GM18907 (cell line): ENCODE data around the gene KLF18.
"Not testable (repeated sequence)": the region's sequence is repeated elsewhere in the genome, so short reads cannot be mapped to it uniquely, and the experiment has no call there.

Experiments
- ATAC-seq: cut with Tn5 transposase; IDR thresholded peaks from one replicate; pipeline ENCODE4 v1.9.1; 2021; ENCODE audit warnings: mild to moderate bottlenecking, moderate library complexity; ENCODE audit not compliant: unreplicated experiment

Gene KLF18

DNA sequence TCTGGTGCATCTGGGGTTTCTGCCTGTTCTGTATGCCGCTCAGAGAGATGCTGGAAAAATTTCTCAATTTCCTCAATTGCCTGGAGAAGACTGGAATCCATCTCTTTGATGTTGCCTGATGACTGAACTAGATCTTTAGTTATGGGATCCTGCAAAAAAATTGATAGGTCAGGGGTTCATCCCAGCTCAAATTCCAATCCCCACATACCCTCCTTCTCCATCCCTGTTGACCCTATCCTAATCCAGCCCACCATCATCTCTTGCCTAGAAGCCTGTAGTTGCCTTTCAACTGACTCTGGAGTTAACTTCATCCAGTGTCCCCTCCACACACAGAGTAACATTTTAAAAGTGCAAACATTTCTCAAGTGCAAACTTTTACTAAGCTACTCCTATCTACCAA lies at the start of gene KLF18:
Gene KLF18 (minus strand): TSS at position 101 of the 400 bp plus-strand sequence. CDS start 0 bp downstream, at position 101.
- no peak for ATAC-seq

DNA sequence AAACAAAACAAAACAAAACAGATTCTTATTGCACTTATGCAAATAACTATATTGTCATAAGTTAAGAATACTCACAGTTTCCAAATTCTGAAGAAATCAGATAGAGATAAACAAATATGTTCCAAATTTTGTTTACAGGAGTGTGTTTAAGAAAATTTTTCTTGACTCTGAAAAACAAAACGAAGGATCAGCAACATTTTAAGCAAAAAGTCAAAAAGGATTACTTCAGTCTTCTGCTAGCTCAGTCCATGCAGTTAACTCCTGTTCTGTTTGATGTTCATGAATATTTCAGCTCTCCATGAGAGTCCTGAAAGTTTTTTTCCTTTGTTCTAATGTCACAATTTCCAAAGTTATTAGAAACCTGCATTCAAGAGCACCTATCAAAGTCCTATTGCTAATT lies 33.2 kb upstream of the KLF18 start:
- no peak for ATAC-seq

DNA sequence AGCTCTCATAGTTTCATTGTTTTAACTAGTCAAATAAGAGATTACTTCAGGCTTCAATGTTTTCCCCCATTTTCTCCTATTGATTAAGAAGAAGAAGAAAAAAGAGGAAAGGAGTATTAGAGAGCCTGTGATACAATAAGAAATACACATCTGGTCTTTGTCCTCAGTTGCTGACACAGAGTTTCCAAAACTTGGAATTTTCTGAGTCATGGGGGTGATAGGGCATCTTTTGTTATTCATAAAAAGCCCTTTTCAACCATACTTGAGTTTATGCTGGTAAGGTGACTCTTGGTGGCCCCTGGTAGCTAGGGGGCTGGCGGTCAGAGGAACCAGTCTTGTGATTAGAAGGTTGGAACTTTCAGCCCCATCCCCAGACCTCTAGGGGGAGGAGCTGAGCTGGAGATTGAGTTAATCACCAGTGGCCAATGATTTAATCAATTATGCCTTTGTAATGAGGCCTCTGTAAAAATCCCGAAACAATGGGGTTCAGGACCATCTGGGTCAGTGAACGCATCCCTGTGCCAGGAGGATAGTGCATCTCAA lies 28.9 kb upstream of the KLF18 start:
- no peak for ATAC-seq

- ATAC-seq: no peak
Observed at GRCh38 chr1:44168520-44169098, 27.2 kb upstream of the KLF18 start.

DNA sequence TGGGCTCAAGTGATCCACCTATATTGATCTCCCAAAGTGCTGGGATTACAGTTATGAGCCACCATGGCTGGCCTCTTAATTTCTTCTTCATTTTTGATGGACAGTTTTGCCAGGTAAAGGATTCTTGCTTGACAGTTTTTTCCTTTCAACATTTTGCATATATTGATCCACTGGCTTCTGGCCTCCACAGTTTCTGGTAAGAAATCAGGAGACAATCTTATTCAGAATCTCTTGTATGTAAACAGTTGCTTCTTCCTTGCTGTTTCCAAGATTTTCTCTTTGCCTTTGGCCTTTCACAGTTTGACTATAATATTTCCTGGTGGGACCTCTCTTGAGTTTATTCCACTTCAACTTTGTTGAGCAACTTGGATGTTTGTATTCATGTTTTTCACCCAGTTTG lies 20.1 kb upstream of the KLF18 start:
- ATAC-seq: no peak

DNA sequence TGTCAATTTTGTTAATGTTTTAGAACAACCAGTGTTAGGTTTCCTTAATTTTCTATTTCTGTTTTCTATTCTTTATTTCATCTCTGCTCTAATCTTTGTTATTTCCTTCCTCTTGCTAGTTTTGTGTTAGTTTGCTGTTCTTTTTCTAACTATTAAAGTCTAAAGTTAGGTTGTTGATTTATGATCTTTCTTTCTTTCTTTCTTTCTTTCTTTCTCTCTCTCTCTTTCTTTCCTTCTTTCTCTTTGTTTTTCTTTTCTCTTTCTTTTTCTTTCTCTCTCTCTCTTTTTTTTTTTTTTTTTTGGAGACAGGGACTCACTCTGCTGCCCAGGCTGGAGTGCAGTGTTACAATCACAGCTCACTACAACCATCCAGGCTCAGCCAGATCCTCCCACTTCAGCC lies 17.4 kb upstream of the KLF18 start:
- no peak for ATAC-seq

DNA sequence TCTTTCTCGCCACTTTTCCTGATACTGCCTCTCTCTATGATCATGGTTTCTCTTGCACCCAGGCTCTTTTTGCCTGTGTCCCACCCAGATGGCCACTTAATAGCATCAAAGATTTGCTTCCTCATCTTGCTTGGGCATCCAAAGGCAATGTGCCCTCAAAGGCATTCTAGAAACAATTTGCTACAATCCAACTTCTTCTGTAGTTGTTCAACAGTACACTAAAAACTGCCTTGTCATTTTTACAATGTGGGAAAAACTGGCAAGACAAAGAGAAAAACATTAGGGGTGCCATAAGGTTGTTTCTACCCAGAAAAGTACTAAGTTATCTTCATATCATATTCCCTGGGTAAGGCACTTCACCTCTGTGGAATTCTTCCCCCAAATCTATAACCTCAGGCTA lies 16.5 kb upstream of the KLF18 start:
- no peak for ATAC-seq

DNA sequence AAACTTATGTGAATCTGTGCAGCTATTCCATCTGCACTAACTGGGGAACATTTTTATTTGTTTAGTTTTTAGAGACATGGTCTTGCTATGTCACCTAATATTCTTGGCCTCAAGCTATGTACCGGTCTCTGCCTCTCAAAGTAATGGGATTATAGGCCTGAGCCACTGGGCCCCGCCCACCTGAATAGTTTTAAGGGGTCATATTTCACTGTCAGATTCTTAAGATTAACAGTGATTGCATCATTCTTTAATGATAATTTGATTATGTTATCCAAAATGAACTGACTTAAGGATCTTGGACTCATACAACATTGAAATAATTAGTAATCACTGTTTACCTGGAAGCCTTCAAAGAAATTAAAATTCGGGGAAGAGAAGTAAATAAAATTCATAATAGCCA lies 12.6 kb upstream of the KLF18 start:
- ATAC-seq: no peak

- no peak for ATAC-seq
Observed at GRCh38 chr1:44152692-44153091, 11.3 kb upstream of the KLF18 start.

DNA sequence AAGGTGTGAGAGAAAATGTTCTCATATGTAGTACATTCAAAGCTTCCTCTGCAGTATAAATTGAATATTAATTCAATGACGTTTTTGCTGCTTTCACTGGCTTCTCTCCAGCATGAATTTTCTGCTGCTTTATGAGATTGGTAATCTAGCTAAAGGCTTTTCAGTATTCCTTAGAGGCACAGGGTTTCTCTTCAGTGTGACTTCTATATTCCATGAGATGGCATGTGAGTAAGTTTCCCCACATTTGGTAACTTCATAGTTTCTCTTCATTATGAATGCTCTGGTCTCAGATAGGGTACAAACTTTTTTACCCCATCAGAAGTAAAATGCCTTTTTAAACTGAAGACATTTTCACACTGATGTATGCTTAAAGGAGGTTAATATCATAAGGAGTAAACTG lies 10.4 kb upstream of the KLF18 start:
- ATAC-seq: no peak

DNA sequence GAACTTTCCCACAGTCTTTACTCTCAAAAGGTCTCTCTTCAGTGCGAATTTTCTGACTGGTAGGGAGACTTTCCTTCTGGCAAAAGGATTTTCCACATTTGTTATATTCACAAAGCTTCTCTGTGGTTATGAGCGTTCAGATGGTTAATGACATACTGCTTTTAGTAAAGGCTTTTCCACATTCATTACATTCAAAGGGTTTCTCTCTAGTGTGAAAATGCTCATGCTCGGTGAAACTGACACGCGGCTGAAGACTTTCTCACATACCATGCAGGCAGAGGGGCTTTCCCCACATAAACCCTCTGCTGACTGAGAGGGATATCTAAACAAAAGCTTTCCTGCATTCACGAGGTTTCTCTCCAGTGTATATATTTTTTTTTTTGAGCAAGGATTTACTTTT lies 9.9 kb upstream of the KLF18 start:
- ATAC-seq: no peak

DNA sequence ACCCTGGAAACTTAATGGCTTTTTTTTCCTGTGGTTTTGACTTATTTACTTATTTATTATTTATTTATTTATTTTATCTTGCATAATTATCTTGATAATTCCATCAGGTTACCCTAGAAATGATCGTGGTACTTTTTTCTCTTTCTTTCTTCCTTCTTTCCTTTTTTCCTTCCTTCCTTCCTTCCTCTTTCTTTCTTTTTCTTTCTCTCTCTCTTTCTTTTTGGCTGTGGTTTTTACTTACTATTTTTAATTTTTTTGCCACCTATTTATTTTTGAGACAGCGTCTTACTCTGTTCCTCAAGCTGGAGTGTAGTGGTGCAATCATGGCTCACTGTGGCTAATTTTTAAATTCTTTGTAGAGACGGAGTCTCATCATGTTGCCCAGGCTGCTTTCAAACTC lies 6.2 kb upstream of the KLF18 start:
- ATAC-seq: no peak

DNA sequence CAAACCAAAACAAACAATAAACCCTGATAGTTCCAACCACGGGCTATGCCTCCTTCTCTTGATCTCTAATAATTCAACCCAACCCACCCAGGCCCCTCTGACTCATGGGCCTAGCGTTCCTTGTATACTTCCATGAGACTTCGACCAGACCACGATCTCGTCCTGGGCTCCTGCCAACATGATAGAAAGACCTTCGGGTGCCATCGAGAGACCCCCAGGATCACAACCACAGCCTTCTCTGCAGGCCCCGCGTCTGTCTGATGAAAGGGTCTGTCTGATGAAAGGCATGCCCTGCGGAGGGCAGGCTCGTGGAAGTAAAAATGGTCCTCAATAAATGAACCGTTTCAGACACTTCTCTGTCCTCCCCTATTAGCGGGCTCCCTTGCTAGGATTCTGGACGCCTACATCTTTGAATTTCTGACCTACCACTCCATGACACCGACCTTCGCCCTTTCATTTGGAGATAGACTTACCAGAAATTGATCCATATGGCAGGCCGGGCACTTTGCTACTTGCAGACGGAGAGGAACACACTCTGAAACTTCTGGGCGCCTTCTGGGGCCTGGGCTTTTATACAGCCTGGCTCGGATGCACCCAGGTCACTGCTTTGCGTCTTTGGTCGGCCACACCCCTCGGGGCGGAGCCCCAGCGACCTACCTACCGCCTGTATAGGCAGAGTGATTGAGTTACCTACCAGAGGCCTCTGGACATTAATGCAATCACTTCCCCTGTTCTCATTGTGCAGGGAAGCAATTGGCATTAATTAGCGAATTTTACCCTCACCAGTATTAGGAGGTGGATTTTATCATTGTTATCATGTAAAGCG lies 5.3 kb upstream of the KLF18 start:
- ATAC-seq: no peak

DNA sequence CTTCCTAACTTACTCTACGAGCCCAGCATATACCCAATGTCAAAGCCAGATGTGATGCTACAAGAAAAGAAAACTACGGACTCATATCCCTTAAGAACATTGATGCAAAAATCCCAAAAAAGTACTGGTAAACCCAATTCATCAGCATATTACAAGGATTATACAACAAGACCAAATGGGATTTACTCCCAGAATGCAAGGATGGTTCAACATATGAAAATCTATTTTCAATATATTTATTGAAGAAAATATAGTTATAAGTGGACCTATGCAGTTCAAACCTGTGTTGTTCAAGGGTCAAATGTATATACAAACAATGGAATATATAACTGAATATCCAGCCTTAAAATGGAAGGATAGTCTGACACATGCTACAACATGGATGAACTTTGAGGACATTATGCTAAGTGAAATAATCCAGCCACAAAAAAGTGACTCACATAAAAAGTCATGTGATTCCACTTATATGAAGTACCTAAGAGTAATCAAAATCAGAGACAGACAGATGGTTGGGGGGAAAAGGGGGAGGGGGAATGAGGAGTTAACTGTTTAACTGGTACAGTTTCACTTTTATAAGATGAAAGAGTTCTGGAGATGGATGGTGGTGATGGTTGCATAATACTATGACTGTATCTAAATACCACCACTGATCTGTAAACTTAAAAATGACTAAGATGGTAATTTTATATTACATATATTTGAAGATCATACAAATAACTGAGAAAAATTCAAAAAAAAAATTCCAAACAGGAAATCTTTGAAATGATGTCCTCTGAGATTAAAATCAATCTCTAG lies 3.7 kb upstream of the KLF18 start:
- ATAC-seq: no peak

DNA sequence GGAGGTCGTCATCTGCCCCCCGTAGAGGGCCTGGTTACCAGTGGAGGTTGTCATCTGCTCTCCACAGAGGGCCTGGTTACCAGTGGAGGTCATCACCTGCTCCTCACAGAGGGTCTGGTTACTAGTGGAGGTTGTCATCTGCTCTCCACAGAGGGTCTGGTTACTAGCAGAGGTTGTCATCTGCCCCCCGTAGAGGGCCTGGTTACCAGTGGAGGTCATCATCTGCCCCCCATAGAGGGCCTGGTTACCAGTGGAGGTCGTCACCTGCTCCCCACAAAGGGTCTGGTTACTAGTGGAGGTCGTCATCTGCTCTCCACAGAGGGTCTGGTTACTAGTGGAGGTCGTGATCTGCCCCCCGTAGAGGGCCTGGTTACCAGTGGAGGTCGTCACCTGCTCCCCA lies 1.9 kb downstream of the KLF18 start:
- not testable (repeated sequence) for ATAC-seq

DNA sequence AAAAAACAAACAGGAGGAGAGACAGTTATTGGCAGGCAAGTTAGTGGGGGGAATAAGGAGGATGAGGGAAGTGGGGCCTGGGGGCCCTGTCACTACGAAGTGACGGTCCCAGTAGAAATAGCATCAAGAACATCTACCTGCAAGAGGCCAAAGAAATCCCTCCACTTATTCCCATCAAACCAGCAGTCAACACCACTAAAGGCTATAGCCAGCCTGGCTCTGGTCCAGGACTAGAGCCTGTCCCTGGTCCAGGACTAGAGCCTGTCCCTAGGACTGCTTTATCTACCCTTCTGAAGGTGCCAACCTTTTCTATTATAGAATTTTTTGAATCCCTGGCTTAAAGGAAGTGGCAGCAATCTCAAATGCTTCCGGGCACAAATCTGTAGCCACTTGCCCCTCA lies 3.2 kb downstream of the KLF18 start:
- ATAC-seq: no peak

DNA sequence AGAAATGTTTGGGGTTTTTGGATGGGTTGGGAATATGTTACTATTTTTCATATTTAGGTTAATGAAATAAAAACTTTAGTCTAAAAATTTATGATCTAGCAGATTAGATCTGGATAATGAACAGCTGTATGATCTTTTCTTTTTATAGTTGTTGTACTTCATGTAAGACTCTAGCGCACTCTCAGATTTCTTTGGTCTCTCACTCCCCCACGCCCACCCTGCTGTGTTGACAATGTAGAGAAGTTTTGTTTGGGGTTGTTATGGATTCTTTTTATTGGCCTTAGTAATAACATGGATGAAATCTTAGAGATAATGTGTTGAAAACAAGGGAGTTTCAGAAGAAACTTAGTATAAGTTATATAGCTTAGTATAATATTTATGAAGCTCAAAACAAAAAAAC lies 5.5 kb downstream of the KLF18 start:
- no peak for ATAC-seq

GRCh38 chr1:44134071-44134920 lies 7.1 kb downstream of the KLF18 start:
- no peak for ATAC-seq

DNA sequence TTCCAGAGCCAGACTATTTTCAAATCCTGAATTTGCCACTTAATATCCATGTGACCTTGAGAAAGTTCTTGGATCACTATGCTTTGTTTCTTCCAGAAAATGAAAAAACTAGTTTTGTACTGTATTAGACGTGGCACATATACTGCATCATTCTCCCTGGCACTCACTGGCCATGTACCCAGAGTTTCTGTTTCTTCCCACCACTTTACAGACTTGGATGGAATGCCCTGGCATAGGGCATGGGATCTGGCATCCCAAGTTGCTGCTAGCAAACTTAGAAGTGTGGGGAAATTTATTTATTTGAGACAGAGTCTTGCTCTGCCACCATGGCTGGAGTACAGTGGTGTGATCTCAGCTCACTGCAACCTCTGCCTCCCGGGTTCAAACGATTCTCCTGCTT lies 10.0 kb downstream of the KLF18 start:
- no peak for ATAC-seq

- ATAC-seq: no peak
Observed at GRCh38 chr1:44129616-44130500, 11.6 kb downstream of the KLF18 start.
